ENCODE data around the gene VPS4A. TPM values are rescaled to one million over a fixed set of nuclear protein-coding genes. Genes with fewer than 3 reads are reported as not detected.
A peak's percentile ranks its signal among the peaks of the same experiment; 100 is the strongest.

The VPS4A gene
- total and polyA plus RNA-seq, 2 donors (not counting 1 experiment from before 2014, with no cell fraction given), result 33.1 to 43.8 TPM

- POLR2A ChIA-PET, result interaction anchor here (0.6 to 1.9 kb wide), 2 partner anchors 9 to 44 kb away, joined by 3 to 11 read pairs; partner anchors contain the start of gene PDF
- Histone ChIP-seq H3K4me2 (replicated peaks; ENCODE audit: low read depth, low read length, poor library complexity, severe bottlenecking) (peak within 1 kb of the TSS; percentile 79), H3K9me3 (ENCODE audit: control extremely low read depth in 1 of 3, control insufficient read depth in 2 of 3, insufficient read depth in 1 of 3, low read length in 2 of 3) (no peaks in the 10 kb centered on the region), H3K27ac (ENCODE audit: low read length in 2 of 2) (peak within 1 kb of the TSS; percentile 65 to 87), H3K4me1 (ENCODE audit: control insufficient read depth in 2 of 2, insufficient read depth in 2 of 2, low read length in 2 of 2) (peaks cover 17 to 27% of the 10 kb centered on the region in 2 donors), H3K9ac (ENCODE audit: low read length) (peak within 1 kb of the TSS; percentile 96), H3K27me3 (replicated peaks in 1 of 4; ENCODE audit: control extremely low read depth in 1 of 4, control insufficient read depth in 3 of 4, insufficient read depth in 4 of 4, low read length in 3 of 4) (no peaks in the 10 kb centered on the region), H4K20me1 (ENCODE audit: control insufficient read depth, insufficient read depth, low read length, poor library complexity, severe bottlenecking) (no peaks in the 10 kb centered on the region), H2AFZ (ENCODE audit: insufficient read depth, low read depth, low read length, poor library complexity, severe bottlenecking) (peak within 1 kb of the TSS; percentile 99), H3K4me3 (ENCODE audit: control extremely low read depth in 1 of 5, extremely low read depth in 1 of 5, insufficient read depth in 1 of 5, low read depth in 2 of 5, low read length in 4 of 5) (peak within 1 kb of the TSS; percentile 26 to 99 (median 68)), H3K36me3 (replicated peaks in 1 of 2; ENCODE audit: control extremely low read depth in 1 of 2, control insufficient read depth in 1 of 2, extremely low read depth in 1 of 2, insufficient read depth in 2 of 2, low read length in 1 of 2) (peaks cover 1 to 33% of the 10 kb centered on the region in 2 experiments), H3K79me2 (ENCODE audit: control insufficient read depth, insufficient read depth, low read length) (peaks cover 51% of the 10 kb centered on the region)
- peak within 1 kb of the TSS; percentile 98 for H3K27ac Mint-ChIP-seq
- WGBS (ENCODE audit: insufficient coverage), result under 1% methylated on average over 77 of the region's 77 CpGs
- H3K27me3 Mint-ChIP-seq, result no peaks in the 10 kb centered on the region
- DNase-seq, result peak; percentile 96
- intact Hi-C loops (cut with micrococcal nuclease), result loop anchor here (1.0 to 2.0 kb wide), 8 partner anchors 9 to 913 kb away; partner anchors contain the start of genes CYB5B, NFAT5, NOB1 and PDF
- H3K9me3 Mint-ChIP-seq (ENCODE audit: insufficient read depth), result no peaks in the 10 kb centered on the region
- H3K4me1 Mint-ChIP-seq, result peaks cover 45% of the 10 kb centered on the region
- CTCF ChIA-PET, result interaction anchor here (0.7 to 2.0 kb wide), 7 partner anchors 9 to 46 kb away, joined by 3 to 7 read pairs (median 4); partner anchors contain the start of genes PDF and TERF2
- H3K4me3 Mint-ChIP-seq, result peak within 1 kb of the TSS; percentile 98
- peak; percentile 84 for TF ChIP-seq CTCF (IDR thresholded peaks at IDR 0.05)
- TF ChIP-seq EZH2 (IDR thresholded peaks at IDR 0.05; ENCODE audit: borderline replicate concordance, insufficient read depth, low read depth, low read length, poor library complexity, severe bottlenecking), result no peak
- peak; percentile 94 for ATAC-seq (ENCODE audit: low read depth)
These were observed 28.3 kb downstream of the VPS4A start, which contains the start of the genes COG8 and NIP7 for GRCh38 chr16:69339289-69340094. TSS of gene COG8 (minus strand) at chr16:69339564. CDS start at chr16:69339552, 12 bp downstream. TSS of gene NIP7 (plus strand) at chr16:69339772. CDS start at chr16:69339830, 58 bp downstream.

Measured in B cell (primary cell).